ENCODE results near the gene EP300. TPM values are rescaled to one million over a fixed set of nuclear protein-coding genes. Genes with fewer than 3 reads are reported as not detected.
"Not testable (repeated sequence)": the region's sequence is repeated elsewhere in the genome, so short reads cannot be mapped to it uniquely, and the experiment has no call there.

EP300 gene
- total RNA-seq: 61.1 TPM
- long read RNA-seq, partial matches to known transcripts: 29 of 36 reads
- long read RNA-seq, other reads (novel, unspliced or antisense): 7 of 36 reads

DNA sequence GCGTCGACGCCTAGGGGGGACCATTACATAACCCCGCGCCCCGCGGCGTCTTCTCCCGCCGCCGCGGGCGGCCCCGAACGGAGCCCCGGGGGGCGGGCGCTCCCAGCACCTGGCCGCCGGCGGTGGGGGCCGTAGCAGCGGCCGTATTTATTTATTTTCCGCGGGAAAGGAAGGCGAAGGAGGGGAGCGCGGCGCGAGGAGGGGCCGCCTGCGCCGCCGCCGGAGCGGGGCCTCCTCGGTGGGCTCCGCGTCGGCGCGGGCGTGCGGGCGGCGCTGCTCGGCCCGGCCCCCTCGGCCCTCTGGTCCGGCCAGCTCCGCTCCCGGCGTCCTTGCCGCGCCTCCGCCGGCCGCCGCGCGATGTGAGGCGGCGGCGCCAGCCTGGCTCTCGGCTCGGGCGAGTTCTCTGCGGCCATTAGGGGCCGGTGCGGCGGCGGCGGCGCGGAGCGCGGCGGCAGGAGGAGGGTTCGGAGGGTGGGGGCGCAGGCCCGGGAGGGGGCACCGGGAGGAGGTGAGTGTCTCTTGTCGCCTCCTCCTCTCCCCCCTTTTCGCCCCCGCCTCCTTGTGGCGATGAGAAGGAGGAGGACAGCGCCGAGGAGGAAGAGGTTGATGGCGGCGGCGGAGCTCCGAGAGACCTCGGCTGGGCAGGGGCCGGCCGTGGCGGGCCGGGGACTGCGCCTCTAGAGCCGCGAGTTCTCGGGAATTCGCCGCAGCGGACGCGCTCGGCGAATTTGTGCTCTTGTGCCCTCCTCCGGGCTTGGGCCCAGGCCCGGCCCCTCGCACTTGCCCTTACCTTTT lies at the start of gene EP300:
EP300 (plus strand) TSS at position 570 of the 795 bp plus-strand sequence. CDS start 413 bp downstream, outside the sequence.
- peak; percentile 94 for DNase-seq (ENCODE audit: low spot score)

DNA sequence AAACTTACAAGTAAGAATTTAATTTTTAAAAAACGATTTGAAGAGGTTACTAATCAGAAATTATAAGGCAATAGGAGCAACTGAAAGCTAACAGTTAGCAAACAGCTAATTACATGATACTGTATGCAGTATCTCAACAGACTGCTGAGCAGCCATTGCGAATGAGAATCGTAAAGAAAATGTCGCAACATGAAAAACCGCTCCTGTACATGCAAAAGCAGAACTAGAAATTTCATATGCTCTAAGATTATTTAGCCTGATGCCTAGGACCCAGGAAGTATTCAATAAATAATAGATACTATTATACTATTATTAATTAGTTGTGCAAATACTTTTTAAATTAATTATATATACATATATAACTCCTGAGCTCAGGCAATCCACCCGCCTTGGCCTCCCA lies 48.7 kb upstream of the EP300 start:
- no peak for DNase-seq (ENCODE audit: low spot score)

DNA sequence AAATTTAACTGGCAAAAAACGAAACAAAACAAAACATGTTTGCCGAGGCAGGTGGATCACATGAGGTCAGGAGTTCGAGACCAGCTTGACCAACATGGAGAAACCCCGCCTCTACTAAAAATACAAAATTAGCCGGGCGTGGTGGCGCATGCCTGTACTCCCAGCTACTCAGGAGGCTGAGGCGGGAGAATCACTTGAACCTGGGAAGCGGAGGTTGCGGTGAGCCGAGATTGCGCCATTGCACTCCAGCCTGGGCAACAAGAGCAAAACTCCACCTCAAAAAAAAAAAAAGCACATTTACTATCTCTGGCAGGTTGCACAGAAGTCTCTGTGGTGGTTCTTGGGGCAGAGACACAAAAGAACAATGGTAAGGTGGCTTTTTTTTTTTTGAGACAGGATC lies 46.8 kb upstream of the EP300 start:
- DNase-seq (ENCODE audit: low spot score): not testable (repeated sequence)

GRCh38 chr22:41047801-41048211 lies 44.6 kb upstream of the EP300 start:
- DNase-seq (ENCODE audit: low spot score): no peak

GRCh38 chr22:41048345-41048744 lies 44.0 kb upstream of the EP300 start:
- DNase-seq (ENCODE audit: low spot score): not testable (repeated sequence)

- no peak for DNase-seq (ENCODE audit: low spot score)
Observed at GRCh38 chr22:41048791-41049717, 43.3 kb upstream of the EP300 start.

DNA sequence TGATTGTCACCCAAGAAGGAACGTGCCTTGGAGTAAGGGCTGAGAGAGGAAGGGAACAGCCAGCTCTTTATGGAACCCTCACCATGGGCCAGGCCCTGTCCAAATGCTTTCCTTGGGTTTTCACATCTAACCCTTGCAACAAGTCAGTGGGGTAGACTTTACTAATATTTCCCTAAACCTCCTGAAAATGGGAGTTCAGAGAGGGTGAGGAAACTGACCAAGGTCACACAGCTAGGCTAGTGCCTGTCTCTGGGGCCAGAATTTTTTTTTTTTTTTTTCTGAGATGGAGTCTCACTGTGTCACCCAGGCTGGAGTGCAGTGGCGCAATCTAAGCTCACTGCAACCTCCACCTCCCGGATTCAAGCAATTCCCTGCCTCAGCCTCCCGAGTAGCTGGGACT lies 42.6 kb upstream of the EP300 start:
- DNase-seq (ENCODE audit: low spot score): not testable (repeated sequence)

GRCh38 chr22:41050883-41051282 lies 41.5 kb upstream of the EP300 start:
- no peak for DNase-seq (ENCODE audit: low spot score)

GRCh38 chr22:41052661-41053490 lies 39.5 kb upstream of the EP300 start:
- DNase-seq (ENCODE audit: low spot score): no peak

- DNase-seq (ENCODE audit: low spot score): no peak
Observed at GRCh38 chr22:41057076-41057475, 35.3 kb upstream of the EP300 start.

DNA sequence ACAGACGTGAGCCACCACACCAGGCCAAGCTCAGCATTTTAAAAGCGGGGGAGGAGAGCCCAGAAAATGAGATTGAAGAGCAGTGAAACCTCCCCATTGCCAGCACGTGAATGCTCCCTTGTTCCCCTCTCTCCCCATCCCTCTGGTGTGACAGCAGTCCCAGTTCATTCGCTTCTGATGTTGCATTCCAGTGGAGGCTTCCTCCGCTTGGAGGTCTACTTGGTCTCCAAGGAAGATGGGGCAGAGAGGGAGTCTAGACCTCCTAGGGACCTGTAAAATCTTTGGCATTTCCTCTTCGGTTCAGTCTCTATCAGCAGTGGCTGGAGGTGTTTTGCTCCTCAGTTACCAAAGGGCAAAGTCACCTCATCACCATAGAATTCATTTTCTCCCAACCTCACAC lies 30.2 kb upstream of the EP300 start:
- no peak for DNase-seq (ENCODE audit: low spot score)

GRCh38 chr22:41064326-41064725 lies 28.1 kb upstream of the EP300 start:
- not testable (repeated sequence) for DNase-seq (ENCODE audit: low spot score)

GRCh38 chr22:41066341-41066740 lies 26.1 kb upstream of the EP300 start:
- not testable (repeated sequence) for DNase-seq (ENCODE audit: low spot score)

DNA sequence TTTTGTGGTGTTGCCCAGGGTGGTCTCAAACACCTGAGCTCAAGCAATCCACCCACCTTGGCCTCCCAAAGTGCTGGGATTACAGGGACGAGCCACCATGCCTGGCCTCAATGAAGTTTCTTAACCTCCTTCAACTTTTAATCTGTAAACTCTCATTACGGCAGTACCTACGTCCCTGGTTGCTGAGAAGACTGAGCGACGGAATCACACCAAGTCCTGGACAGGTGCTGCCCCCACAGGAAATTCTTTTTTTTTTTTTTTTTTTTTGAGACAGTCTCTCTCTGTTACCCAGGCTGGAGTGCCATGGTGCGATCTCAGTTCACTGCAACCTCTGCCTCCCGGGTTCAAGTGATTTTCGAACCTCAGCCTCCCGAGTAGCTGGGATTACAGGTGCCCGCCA lies 24.4 kb upstream of the EP300 start:
- DNase-seq (ENCODE audit: low spot score): not testable (repeated sequence)

- no peak for DNase-seq (ENCODE audit: low spot score)
Observed at GRCh38 chr22:41070665-41071331, 21.6 kb upstream of the EP300 start.

GRCh38 chr22:41074061-41074460 lies 18.3 kb upstream of the EP300 start:
- no peak for DNase-seq (ENCODE audit: low spot score)

DNA sequence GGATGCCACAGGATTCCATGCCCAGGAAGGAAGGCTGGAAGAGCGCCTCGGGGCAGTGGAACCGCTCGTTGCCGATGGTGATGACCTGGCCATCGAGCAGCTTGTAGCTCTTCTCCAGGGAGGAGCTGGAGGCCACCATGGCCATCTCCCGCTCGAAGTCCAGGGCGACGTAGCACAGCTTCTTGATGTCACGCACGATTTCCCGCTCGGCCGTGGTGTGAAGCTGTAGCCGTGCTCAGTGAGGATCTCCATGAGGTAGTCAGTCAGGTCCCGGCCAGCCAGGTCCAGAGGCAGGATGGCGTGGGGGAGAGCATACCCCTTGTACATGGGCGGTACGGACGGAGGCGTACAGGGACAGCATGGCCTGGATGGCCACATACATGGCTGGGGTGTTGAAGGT lies 17.9 kb upstream of the EP300 start:
- DNase-seq (ENCODE audit: low spot score): no peak

DNA sequence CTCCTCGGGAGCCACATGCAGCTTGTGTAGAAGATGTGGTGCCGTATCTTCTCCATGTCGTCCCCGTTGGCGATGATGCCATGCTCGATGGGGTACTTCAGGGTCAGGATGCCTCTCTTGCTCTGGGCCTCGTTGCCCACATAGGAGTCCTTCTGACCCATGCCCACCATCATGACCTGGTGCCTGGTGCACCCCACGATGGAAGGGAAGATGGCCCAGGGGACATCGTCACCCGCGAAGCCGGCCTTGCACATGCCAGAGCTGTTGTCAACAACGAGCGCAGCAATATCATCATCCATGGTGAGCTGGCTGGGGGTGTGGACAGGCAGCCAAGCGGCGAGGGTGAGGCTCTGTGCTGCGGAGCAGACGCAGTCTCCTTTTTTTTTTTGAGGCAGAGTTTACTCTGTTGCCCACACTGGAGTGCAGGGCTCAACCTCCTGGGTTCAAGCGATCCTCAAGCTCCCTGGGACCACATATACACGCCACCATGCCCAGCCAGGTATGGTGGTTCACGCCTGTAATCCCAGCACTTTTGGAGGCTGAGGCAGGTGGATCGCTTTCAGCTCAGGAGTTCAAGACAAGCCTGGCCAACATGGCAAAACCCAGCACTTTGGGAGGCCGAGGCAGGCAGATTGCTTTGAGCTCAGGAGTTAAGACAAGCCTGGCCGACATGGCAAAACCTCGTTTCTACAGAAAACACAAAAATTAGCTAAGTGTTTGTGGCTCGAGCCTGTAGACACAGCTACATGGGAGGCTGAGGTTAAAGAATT lies 17.3 kb upstream of the EP300 start:
- DNase-seq (ENCODE audit: low spot score): no peak

DNA sequence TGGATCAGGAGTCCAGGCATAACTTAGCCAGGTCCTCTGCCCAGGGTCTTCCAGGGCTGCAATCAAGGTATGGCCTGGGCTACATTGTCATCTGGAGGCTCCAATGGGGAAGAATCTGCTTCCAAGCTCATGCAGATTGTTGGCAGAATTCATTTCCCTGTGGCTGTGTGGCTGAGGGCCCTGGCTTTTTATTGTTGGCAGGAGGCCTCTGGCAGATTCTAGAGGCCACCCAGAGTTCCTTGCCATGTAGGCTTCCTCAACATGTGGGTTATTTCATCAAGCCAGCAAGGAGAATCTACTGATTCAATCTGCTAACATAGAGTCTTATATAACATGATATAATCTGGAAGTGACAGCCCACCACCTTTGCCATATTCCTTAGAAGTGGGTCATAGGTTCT lies 16.4 kb upstream of the EP300 start:
- DNase-seq (ENCODE audit: low spot score): peak; percentile 35

DNA sequence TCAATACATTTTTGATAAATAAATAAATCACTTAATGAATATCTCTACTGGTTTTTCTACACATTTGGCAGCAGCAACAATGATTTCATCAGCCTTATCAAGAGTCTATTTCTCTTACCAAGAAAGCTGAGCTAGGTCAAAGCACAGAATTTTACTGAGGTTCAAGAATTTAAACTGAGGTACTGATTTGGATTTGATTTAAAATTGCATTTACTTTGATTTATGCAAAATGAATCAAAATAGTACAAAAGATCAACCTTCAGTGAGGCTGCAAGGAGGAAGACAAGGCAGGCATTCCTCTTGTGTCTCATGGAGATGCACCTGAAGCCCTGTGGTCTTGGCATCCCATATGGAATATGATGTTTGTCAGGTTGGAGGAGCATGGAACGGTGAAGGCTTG lies 15.5 kb upstream of the EP300 start:
- DNase-seq (ENCODE audit: low spot score): no peak

Data from mesenteric fat pad (tissue), 1 donor.